HG02642 (cell line): ENCODE data around the gene USP21.
A peak's percentile ranks its signal among the peaks of the same experiment; 100 is the strongest.

ENCODE experiments used
- ATAC-seq: cut with Tn5 transposase; IDR thresholded peaks from one replicate; pipeline ENCODE4 v1.9.1; 2021; ENCODE audit warnings: mild to moderate bottlenecking; ENCODE audit not compliant: unreplicated experiment, poor library complexity

The USP21 gene

DNA sequence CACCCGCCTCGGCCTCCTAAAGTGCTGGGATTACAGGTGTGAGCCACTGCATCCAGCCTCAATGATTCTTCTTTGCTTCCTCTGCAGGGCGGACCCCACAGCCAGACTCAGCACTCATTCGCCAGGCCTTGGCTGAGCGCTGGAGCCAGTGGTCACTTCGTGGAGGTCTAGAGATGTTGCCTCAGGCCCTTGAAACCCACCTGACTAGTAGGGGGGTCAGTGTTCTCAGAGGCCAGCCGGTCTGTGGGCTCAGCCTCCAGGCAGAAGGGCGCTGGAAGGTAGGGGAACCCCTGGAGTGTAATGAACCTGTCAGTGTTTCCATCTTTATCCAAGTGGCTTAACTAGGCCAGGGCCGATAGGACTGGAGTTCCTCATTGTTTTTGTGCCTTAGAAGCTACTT is 9.6 kb downstream of the USP21 start:
- ATAC-seq, result no peak

GRCh38 chr1:161171191-161171590 is 11.9 kb downstream of the USP21 start:
- no peak for ATAC-seq

- ATAC-seq, result no peak
These were observed 12.4 kb downstream of the USP21 start for GRCh38 chr1:161171696-161172095.

- ATAC-seq, result no peak
These were observed 13.0 kb downstream of the USP21 start for GRCh38 chr1:161172349-161172748.

- no peak for ATAC-seq
These were observed 13.6 kb downstream of the USP21 start for GRCh38 chr1:161172776-161173376.

GRCh38 chr1:161173711-161174110 is 14.4 kb downstream of the USP21 start:
- no peak for ATAC-seq

DNA sequence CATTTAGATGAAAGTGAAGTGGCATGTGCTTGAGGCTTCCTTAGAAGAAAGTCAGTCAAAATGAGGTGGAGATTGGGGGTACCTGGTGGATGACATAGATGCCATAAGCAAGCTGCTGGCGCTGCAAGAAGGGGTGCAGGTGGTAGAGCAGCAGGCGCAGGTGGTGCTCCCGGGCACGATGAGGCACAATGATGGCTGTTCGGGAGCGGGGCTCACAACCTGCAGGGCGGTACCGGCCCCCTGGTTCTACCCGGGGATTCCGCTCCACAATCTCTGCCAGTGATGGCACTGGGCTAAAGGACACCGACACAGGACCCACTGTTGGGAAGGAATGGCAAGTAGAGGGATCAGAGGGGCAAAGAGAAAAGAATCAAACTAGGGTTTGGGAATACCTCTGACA is 15.6 kb downstream of the USP21 start:
- no peak for ATAC-seq

GRCh38 chr1:161175771-161176453 is 16.6 kb downstream of the USP21 start:
- ATAC-seq, result no peak

DNA sequence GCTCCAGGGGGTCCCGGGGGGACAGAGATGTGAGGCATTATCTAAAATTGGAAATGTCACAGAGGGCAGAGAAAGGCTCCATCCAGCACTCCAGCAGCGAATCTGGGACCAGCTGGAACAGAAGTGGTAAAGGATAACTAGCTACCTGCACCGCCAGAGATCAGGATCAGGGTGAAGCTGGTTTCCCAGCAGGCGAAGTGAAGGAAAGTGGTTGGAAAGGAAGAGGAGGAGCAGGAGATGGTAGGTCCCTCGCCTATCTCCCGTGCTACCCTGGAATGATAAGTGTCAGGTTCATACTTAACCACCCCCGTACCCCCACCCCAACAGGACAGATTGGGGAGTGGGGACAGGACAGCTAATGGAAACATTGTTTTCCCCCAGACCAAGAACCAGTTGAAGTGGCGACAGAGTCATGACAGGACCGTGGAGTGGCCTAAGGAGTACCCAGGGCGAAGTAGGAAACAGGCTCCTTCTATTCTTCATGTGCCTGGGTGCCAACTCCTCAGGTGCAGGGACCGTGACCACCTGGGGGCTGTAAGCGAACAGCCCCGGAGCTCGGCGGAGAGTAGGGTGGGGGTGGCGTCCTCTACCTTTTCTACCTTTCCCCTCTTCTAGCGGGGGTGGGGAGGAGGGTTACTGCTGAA is 17.3 kb downstream of the USP21 start:
- no peak for ATAC-seq

DNA sequence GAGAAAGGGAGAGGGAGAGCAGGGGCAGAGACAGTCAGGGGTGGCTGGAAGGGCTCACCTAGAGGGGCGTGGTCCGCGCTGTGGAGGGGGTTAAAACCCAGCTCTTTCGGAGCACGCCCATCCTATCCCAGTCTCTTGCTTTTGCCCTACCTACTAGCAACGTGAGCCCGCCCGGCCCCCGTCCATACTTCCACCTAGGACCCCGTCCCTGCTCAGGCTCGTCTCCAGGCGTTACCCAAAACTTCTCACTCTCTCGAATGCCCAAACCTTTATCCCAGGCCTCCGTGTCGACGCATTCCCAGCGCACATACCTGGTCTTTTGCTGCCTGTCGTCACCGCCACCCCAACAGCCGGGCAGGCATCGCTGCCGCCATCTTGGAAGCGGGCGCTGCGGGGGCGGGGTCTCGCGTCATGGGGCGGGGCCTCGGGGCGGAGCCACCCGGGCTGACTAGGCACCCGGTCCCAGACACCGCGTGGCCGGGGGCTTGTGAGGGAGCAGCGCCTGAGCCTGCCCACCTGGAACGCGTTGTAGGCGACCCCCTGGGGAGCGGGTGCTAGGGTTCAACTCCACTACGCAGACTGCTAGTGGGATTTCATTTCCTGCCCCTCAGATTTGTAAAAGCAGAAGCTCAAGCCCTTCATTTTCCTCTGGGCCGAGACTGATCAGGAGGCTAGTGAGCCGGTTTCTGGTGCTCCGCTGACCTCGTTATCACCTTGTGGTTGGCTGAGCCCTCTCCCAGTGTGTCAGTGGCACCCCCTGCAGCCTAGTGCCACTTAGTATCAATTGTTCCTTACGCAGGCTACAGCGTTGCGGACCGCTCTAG is 18.0 kb downstream of the USP21 start, which contains the start of gene B4GALT3:
TSS of gene B4GALT3 (minus strand) at position 396 of the 824 bp plus-strand sequence. CDS start 1,447 bp downstream, outside the sequence.
- ATAC-seq, result peak; percentile 87

GRCh38 chr1:161177936-161178244 is 18.6 kb downstream of the USP21 start:
- no peak for ATAC-seq

- ATAC-seq, result no peak
These were observed 20.4 kb downstream of the USP21 start for GRCh38 chr1:161179698-161180097.

GRCh38 chr1:161180639-161181038 is 21.3 kb downstream of the USP21 start:
- no peak for ATAC-seq

DNA sequence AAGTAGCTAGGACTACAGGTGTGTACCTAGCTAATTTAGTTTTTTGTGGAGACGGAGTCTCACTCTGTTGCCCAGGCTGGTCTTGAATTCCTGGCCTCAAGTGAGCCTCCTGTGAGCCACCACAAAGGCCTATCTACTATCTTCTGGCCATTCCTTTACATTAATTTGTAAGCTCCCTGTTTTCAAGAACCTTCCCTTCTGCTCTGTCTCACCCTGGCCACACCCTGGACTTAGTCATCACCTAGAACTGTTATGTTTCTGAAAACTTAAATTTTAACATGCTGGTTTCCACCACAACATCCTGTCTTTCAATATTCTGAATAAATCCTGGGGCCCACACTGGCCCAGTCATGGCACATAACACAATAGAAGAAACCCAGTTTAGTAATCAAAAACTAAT is 22.9 kb downstream of the USP21 start:
- no peak for ATAC-seq

DNA sequence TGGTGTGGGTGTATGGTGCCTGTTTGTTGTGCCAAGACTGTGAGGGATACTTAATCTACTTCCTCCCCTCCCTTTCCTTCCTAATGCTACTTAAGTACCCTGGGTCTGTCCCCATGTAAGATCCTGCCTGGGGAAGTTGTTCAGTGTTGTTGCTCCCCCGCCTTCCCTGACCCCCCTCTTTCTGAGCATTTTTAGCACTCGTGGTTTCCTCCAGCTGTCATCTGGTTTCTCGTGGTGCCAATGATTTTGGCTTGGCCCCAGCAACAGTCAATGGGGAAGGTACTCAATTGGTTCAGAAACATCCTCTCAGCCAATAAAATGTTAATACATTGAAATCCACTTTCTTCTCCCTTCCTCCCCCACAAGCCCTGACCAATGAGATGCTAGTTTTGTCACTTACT is 26.0 kb downstream of the USP21 start:
- peak; percentile 77 for ATAC-seq

DNA sequence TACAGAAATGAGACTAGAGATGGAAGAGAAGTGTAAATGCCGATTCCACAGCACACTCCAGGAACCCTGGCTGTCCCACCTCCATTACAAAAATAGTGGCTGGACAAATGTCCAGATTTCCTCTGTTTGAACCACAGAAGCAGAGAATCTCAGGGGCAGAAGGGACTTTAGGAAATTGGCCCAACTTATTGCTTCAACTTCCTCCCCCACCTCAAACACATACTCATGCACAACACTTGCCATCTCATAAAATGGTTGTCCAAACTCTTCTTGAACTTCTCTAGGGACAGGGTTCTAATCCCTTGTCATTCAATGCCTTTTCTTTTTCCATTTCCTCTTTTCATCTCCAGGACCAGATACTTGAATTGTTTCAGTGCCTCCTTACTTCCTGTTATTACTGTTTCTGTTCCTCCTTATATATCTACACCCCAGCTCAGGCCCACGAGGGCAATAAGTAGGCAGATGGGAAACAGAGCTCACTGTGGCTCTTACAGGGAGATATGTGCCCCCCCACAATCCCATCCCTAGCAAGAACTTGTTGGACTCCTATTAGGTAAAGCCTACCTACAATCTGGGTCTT is 26.5 kb downstream of the USP21 start:
- ATAC-seq, result peak; percentile 24

- no peak for ATAC-seq
These were observed 28.0 kb downstream of the USP21 start for GRCh38 chr1:161187311-161187710.

DNA sequence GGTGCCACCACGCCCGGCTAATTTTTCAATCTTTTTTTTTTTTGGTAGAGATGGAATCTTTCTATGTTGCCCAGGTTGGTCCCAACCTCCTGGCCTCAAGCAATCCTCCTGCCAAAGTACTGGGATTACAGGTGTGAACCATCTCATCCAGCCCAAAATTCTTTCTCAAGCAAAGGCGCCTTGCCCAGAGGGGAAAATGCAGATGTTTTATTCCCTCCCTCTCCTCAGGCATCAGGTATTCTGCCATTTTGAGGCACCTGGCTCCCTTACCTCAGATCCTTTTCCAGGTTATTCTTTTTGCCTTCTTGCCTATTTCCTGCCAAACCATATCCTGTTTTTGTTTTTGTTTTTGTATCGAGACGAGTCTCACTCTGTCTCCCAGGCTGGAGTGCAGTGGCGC is 29.1 kb downstream of the USP21 start:
- ATAC-seq, result no peak

- no peak for ATAC-seq
These were observed 29.7 kb downstream of the USP21 start for GRCh38 chr1:161189036-161189435.

- ATAC-seq, result no peak
These were observed 31.7 kb downstream of the USP21 start for GRCh38 chr1:161190962-161191521.
